ENCODE measurements around the gene RTEL1.

RTEL1 gene

DNA sequence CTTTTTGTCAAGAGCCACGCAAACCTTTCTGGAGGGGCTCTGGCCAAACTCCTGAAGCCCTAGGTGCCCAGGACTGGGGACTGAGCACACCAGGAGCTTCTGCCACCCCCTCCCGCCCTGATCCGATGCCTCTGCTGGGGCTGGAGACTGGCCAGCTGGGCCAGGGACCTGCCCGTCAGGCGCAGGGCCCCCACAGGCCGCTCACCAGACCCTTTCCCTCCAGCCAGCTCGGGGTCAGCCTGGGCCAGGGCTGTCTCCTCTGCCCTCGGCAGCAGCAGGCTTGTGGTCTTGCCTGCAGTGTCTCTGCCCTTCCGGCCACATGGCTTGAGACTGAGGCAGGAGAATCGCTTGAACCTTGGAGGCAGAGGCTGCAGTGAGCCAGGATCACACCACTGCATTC lies 14.6 kb downstream of the RTEL1 start:
- DNase-seq, result no peak

DNA sequence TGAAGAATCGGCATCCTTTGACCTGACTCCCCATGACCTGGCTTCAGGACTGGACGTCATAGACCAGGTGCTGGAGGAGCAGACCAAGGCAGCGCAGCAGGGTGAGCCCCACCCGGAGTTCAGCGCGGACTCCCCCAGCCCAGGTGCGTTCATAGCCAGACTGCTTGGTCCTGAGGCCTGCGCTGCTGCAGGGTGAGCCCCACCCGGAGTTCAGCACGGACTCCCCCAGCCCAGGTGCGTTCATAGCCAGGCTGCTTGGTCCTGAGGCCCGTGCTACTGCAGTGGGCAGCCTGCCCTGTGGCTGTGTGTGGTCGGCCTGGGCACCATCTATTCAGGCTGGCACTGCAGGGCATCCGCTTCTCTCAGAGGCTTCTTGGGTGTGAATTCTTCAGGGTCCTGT lies 15.8 kb downstream of the RTEL1 start:
- no peak for DNase-seq

DNA sequence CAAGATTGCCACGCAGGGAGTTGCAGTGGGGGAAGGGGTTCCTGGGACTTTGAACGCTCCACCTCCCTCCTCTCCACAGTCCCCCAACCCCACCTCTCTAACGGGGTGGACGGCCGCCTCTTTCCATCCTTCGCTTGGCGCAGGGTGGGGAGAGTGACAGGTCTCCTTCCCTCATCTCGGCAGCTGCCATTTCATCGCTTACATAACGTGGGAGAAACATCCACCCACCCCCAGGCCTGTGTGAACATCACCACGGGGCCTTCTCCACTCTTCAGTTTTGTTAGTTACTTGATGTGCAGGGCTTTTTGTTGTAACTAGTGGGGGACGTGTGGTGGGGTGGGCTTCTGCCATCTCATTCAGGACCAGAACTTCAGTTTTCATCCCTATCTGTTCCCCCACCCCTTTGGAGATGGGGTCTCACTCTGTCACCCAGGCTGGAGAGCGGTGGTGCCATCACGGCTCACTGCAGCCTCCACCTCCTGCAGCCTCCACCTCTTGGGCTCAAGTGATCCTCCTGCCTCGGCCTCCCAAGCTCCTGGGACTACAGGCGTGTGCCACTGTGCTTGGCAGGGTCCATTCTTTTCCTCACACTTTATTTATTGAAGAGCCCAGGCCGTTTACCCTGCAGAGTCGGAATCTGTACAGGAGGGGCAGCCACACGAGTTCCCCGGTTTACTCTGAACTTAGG lies 17.7 kb downstream of the RTEL1 start:
- no peak for DNase-seq

DNA sequence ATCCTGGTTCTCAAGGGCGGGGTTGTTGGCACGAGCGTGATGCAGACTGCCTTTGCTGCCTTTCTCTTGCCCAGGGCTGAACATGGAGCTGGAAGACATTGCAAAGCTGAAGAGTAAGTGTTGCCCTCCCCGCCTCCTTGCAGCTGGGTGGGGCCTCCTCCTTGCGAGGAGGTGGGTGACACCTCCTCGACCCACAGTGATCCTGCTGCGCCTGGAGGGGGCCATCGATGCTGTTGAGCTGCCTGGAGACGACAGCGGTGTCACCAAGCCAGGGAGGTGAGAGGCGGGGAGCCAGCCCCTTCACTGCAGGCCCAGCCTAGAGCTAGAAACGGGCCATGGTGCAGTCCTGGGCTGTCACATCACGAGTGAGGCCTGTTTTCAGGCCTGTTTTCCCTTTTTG lies 20.0 kb downstream of the RTEL1 start:
- DNase-seq, result no peak

DNA sequence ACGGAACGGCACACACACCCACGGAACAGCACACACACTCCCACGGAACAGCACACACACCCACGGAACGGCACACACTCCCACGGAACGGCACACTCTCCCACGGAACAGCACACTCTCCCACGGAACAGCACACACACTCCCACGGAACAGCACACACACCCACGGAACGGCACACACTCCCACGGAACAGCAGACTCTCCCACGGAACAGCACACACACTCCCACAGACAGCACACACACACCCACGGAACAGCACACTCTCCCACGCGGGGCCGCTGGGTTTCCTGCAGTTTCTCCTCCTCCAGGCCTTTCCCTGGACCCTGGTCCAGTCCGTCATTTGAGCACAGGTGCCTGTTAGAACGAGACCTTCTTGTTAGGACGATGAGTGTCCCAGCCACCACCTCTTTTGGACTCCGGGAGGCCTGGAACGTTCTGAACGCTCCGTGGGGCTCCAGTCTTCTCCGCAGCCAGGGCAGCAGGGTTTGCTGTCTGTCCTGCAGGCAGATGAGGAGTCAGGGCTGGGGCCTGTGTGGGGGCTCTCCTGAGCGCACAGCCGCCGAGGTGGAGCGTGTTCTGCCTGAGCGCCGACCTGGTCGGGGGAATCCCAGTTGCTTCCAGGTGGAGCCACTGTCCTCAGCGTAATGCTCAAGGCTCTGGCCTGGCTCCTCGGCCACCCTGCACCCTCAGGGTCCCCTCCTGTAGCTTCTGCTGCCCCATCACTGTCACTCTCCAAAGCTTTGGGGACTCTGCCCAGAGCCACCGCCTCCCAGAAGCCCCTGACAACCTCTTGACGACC lies 20.8 kb downstream of the RTEL1 start:
- DNase-seq, result no peak

DNA sequence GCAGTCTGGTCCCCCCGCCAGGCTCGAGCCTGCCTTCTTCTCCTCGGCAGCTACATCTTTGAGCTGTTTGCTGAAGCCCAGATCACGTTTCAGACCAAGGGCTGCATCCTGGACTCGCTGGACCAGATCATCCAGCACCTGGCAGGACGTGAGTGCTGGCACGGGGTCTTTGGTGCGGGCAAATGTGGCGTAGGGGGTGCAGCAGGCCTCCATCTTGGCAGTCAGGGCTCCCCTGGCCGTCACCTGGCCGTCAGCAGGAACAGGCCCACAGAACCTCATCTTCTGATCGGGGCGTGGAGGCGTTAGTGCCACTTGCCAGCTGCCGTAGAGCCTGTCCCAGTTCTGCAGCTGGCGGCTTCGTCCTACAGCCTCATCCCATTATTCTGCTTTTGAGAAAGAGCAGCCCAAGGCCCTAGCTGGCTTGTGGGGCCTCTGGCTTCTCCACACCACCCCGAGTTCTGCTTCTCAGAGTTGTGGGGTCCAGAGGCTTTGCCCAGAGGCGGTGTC lies 21.7 kb downstream of the RTEL1 start:
- no peak for DNase-seq

DNA sequence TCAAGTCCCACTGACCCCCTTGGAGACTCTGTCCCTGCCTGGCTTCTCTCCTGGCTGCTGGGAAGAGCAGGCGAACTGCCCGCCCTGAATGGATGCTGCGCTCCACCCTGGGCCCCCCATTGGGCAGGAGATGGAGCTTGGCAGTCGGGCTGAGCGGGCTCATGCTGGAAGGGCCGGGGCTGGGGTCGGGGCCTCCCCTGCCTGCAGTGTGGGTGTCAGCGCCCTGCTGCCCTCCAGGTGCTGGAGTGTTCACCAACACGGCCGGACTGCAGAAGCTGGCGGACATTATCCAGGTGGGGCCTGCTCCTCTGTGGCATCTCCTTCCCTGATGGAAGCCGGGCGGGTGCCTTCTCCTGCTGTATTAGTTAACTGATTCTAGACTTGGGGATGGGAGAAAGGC lies 22.3 kb downstream of the RTEL1 start:
- no peak for DNase-seq

DNA sequence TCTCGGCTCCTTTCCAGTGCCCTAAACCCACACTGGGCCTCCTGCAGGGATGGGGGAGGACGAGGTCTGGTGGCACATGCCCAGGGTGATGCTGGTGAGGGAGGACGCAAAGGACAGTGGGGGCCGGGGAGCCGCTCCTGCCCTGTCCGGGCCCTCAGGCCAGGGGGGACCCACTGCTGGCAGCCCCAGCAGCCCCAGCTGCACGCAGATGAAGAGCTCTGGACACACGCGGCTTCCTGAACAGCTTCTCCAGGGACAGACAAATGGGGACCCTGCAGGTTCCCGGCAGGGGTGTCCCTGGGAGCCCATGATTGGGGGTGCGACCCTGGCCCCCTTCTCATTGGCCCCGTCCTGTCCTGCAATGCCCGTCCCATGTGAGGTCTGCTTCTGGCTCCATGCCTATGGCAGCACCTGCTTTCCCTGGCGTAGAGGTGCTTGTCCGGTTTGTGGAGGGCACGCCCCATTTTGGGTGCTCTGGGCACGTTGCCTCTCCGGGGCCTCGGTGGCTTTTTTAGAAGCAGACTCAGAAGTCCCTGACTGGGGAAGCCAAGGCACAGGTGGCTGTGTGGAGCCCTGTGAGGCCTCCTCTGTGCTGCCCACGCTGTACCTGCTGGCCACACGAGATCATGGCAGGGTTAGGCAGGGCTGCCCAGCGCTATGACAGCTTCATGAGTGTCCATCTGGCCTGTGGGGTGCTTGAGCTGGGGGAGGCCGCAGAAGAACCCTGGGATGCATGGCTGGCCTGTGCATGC lies 22.9 kb downstream of the RTEL1 start:
- DNase-seq, result no peak

DNA sequence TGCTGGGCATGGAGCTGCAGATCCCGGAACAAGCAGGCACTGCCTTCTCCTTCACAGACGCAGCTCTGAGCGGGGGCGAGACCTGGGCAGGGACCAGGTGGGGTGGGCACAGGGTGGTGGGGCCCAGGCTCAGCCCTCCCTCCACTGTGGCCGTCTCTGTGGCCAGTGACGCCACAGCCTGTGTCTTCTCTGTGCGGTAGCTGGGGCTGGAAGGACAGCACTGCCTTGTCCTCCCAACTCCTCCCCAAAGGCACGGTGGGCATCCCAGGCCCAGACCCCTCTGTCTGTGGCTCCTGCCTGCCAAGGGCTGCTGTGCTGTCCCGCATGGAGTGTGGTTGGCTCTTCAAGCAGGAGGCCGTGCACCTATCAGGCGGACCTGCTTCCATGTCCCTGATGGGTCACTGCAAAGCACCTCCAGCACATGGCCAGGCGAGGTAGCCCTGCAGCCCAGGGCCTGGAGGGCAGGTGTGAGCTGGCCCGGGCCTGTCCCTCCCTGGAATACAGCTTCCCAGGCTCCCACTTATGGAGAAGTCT lies 23.6 kb downstream of the RTEL1 start:
- no peak for DNase-seq

DNA sequence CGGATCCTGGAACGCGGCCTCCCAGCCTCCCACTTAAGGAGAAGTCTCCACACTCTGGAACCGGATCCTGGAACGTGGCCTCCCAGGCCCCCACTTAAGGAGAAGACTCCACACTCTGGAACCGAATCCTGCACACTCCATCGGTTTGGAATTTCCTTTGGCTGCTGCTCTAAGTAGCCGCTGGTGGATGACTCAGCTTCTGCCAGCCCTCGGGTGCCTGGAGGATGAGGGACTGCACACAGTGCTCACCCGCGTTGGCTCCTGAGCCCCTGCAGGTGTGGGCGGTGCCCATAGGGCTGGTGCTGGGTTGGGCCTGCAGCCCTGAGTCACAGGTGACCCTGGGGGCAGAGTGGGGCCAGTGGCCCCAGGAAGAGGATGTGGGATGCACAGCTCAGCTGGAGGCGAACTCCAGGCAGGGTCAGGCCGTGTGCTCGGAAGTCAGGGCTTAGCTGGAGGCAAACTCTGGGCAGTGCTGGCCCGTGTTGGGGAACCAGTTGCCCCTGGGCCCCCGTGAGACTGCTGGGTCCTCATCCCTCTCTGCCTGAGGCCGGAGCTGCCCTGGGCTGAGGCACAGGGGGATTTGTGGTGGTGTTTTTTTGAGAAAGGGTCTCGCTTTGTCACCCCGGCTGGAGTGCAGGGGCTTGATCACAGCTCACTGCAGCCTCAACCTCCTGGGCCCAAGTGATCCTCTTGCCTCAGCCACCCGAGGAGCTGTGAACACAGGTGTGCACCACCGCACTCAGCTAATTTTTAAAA lies 24.4 kb downstream of the RTEL1 start:
- DNase-seq, result no peak

DNA sequence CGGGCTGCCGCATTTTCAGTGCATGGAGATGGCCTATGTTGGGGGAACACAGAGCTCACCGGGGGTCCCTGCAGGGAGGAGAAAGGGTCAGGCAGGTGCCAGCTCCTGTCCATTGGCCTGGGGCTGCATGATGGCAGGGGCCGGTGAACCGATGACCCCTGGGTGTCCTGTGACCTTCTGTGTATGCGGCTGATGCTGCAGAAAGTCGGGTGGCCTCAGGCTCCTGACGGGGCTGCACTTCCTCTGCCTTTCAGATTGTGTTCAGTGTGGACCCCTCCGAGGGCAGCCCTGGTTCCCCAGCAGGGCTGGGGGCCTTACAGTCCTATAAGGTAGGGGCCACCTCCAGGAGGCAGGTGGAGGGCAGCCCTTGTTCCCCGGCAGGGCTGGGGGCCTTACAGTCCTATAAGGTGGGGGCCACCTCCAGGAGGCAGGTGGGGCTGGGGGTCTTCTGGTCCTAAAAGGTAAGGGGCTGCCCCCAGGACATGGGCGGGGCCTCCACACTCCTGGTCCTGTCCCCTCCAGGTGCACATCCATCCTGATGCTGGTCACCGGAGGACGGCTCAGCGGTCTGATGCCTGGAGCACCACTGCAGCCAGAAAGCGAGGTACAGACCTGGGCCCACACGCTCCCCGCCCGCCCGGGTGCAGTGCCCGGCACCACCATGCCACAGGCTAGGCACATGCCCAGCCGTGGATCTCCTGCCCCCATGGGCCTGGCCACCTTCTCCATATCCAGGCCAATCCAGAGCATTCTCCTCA lies 27.3 kb downstream of the RTEL1 start:
- no peak for DNase-seq

DNA sequence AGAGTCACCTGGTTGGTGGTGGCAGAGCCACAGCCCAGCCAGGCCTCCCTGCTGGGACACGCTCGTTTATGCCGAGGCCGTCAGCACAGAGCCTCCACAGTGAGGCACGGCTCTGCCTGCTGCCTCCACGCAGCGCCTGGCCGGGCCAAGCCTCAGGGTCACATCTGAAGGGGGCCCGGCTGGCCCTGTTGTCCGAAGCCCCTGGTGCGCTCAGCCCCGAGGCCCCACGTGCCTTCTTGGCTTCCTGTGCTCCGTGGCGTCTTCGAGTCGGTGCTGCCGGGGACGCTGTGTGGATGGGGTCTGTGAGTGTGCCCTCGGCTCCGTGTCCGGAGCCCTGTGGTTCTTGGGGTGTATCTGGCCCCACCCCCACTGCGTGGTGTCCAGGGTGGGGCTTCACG lies 28.0 kb downstream of the RTEL1 start:
- DNase-seq, result no peak

DNA sequence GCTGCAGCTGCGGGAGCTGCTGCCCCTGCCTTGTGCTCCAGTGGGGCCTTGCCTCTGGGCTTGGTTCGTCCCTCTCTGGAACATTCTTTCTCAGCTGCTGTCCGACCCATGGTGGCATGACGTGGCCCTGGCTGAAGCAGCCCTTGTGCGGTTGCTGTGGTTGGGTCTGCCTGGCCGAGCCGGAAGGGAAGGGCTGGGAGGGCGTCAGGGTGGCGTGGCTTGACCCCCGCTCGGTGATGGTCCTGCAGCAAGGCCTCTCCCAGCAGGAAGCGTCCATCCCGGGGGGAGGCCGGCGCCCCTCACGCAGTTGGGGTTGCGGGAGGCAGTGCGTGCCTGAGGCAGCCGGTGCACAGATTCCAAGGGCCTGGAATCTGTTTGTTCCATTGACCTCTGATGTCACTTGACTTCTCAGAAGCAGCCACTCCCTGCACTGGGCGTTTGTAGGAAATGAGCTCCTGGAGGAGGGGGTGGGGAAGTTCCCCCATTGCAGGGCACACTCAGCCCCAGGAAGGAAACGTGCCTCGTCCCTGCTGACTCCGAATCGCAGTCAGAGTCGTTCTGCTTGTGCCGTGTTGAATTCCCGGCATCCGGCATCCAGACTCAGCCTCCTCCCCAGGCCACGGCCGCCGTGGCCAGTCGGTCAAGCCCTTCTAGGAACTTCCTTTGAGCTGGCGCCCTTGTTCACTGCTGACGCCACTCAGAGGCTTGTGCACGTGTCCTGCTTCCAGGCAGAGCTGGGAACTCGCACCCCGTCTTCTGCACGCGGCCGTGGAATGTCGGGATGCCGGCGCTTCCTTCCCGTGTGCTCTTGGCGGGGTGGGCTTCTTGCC lies 28.6 kb downstream of the RTEL1 start:
- DNase-seq, result no peak

DNA sequence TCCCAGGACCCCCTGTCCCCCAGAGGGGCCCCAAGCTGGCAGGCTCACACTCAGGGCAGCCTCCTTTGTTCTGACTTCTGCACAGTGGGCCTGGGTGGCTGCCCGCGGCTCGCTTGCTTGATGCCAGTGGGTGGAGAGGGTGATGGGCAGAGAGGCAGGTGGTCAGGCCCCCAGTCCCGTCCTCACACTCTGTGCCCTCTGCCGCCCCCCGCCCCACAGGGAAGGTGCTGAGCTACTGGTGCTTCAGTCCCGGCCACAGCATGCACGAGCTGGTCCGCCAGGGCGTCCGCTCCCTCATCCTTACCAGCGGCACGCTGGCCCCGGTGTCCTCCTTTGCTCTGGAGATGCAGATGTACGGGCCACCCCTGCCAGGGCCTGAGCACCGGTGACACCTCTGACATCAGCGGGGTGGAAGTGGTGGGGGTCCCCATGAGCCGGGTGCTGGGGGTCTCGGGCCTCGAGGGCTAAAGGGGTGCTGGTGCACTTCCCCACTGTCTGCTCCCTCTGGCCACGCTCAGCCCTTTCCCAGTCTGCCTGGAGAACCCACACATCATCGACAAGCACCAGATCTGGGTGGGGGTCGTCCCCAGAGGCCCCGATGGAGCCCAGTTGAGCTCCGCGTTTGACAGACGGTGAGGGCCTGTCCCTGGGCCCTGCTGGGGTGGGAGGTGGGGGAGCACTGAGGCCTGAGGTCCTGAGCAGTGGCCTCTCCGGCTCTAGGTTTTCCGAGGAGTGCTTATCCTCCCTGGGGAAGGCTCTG lies 29.5 kb downstream of the RTEL1 start:
- no peak for DNase-seq

DNA sequence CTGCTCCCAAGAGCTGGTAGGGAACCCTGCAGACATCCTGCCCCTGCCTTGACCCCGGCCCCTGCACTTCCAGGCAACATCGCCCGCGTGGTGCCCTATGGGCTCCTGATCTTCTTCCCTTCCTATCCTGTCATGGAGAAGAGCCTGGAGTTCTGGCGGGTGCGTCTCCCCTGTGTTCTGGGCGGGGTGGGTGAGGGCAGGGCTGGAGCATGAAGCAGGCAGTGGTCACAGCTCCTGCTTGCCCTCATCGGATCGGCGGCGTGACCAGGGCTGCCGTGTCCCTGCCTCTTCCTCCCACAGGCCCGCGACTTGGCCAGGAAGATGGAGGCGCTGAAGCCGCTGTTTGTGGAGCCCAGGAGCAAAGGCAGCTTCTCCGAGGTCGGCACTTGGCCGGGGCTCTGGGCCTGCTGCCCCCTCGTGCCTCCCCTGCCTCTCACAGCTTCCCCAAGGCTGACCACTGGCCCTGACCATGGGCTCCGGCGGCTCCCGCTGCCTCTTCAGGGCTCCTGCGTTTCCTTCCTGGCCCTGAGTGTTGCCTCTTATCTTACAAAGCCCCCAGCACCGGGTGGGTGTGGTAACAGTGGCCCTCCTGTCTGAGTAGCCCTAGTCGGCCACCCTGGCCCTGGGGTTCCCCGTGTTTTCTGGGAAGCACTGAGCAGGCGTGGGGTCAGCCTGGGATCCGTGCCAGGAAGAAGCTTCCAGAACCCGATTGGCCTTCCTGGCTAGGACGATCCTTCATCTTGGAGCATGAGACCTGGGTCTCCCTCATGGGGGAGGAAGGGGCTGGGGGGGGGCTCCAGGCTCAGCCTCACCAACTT lies 30.3 kb downstream of the RTEL1 start:
- no peak for DNase-seq

DNA sequence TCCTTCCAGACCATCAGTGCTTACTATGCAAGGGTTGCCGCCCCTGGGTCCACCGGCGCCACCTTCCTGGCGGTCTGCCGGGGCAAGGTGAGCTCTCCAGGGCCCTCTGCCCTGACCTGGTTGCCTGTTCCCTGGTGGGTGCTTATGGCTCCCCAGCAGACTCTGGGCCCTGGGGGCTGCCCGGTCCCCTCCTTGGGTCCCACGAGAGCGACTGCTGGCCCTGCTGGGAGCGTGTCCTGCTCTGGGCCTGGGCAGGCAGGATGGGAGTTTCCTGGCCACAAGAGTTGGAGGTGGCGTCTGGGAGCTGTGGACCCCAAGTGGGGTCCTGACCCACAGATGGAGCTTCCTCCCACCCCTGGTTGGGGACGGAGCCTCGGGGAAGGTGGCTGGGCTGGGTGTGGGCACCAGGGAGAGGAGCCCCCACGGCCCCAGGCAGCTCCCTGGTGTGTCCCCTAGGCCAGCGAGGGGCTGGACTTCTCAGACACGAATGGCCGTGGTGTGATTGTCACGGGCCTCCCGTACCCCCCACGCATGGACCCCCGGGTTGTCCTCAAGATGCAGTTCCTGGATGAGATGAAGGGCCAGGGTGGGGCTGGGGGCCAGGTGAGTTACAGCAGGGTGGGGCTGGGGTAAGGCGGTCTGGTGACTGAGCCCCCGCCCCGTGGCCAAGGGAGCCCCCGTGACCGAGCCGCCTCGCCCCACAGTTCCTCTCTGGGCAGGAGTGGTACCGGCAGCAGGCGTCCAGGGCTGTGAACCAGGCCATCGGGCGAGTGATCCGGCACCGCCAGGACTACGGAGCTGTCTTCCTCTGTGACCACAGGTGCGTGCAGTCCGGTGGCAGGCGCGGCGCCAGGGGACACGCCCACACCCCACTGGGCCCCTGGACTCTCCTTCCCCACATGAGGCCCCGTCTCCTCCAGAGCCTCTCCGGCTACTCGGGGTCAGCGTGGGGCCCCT lies 31.2 kb downstream of the RTEL1 start:
- no peak for DNase-seq

DNA sequence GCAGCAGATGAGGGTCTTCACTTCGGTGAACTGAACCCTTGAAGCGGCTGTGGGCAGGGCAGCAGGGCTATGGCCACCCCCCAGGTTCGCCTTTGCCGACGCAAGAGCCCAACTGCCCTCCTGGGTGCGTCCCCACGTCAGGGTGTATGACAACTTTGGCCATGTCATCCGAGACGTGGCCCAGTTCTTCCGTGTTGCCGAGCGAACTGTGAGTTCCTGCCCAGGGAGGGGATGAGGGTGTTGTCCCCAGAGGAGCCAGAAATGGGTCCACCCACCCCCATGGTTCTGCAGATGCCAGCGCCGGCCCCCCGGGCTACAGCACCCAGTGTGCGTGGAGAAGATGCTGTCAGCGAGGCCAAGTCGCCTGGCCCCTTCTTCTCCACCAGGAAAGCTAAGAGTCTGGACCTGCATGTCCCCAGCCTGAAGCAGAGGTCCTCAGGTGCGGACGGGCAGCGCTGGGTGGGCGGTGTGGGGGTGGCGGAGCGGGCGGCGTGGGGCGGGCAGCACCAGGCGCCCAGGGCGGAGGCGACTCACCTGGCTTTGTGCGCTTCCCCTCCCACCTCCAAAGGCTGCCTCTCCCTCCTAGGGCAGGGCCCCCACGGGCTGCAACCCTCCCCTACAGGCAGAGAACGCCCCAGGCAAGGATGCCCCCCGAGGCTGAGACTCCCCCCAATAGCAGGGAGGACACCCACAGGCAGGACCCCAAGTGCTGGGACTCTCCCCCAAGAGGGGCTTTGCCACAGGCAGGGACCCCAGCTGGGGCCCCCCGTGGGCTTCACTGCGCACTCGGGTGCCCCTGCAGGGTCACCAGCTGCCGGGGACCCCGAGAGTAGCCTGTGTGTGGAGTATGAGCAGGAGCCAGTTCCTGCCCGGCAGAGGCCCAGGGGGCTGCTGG lies 32.1 kb downstream of the RTEL1 start:
- DNase-seq, result no peak

Measured in NCI-H82 (cell line).